T-helper 2 cell treated with Interferon-gamma antibody and Interleukin-4, amounts not matched to agents 100 ng/mL and 5 ng/mL, for 36 hours (primary cell): Measurements from ENCODE around the gene MEIS1. TPM values are rescaled to one million over a fixed set of nuclear protein-coding genes. Genes with fewer than 3 reads are reported as not detected.

ENCODE experiments used
- intact Hi-C: fragments of 100-400 bp; cut with micrococcal nuclease; formaldehyde crosslinking; loops from one replicate; pipeline ENCODE4 v1.15.1; 2023
- total RNA-seq: library from RNA; stranded (reverse); gene quantifications from 2 replicates; pipeline ENCODE4 v1.2.3, GENCODE V29; 2022

MEIS1 gene
- total RNA-seq, 1 donor from 2014 or later, result not detected

DNA sequence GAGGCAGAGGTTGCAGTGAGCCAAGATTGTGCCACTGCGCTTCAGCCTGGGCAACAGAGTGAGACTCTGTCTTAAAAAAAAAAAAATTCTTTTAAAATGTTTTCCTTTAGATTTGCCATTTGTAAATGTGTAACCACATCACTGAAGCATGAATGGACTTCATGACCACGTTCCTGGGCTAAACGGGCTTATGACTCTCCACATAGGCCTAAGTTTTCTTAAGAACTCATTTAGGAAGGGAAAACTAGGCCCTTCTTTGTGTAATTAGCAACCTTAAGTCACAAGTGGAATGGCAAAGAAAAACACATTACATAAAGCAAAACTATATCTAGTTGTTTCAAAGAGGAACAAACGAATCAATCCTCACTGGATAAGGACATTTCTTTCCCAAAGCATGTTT lies 99.5 kb downstream of the MEIS1 start:
- intact Hi-C loops, result no loop called here

DNA sequence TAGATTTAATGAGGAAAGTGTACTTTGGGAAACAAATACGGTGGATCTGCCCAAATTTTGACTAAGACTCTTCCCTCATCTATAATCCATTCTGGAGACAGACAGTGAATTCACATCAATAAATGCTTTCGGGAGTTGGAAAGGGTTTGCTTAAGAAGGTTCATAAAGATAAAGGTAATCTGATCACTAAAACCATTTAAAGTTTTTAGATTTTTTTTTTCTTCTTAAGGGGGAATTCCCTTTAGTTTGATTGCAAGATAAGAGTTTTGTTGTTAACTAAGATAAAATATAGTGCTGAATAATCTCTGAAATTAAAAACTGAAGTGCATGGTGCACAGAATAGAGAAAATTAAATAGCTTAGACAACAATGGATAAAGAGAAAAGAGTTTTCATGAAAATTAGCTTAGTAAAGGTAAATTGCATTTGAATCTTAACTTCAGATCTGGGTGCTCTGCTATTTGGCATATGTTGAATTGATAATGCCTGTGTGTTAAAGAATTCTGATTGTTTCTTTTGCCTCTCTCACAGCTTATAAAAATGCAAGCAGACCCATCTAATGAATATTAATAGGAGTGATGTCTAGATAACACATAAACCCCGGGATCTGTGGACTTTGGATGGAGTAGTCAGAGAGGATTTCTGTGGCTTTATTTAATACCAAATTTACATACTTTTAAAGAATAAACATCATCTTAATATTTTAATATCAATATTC lies 100.8 kb downstream of the MEIS1 start:
- intact Hi-C loops, result no loop called here

GRCh38 chr2:66536290-66536673 lies 101.4 kb downstream of the MEIS1 start:
- intact Hi-C loops, result no loop called here

DNA sequence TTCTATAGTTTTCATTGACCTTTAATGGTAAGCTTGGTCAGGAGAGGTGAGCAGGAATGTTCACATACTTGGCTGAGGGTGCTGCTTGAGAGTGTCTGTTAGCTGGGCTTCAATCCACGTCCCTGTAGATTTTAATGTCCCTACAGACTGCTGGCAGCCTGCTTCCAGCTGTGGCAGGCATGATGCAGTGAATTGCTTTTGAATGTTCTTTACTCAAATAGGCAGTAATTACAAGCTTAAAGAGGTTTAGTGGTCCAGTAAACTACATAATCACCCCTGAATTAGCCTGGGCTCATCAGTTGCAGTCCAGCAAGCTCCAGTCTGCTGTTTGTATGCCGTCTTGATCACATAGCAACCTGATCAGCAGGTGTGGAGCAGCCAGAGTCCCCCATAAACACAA lies 102.1 kb downstream of the MEIS1 start:
- intact Hi-C loops, result no loop called here

- intact Hi-C loops, result no loop called here
Measured at GRCh38 chr2:66538291-66538690, 103.4 kb downstream of the MEIS1 start.

- intact Hi-C loops, result no loop called here
Measured at GRCh38 chr2:66539452-66539851, 104.5 kb downstream of the MEIS1 start.

GRCh38 chr2:66541646-66542045 lies 106.7 kb downstream of the MEIS1 start:
- intact Hi-C loops, result no loop called here

DNA sequence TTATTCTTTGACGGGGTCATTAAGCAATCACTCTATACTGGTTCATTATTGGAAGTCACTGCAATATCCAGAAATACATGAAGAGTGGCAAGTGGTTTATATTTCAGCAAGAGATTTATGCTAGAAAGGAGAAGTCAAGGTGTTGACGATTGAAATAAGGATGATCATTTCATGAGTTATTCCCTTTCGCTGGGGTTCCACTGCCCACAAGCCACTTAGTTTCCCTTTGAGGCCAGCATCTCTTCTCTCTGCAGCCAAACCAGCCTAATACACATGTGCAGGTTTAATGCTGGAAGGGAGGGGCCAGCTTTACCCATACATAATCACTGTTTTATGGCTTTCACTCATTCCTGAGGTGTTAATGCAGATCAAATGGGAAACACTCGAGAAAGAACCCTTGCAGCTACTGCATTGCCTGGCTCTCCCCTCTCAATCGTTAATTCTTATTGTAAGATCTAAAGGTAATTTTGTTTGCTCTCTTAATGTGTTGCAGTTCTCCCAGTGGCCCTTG lies 108.4 kb downstream of the MEIS1 start:
- intact Hi-C loops, result no loop called here

- intact Hi-C loops, result no loop called here
Measured at GRCh38 chr2:66544258-66544657, 109.3 kb downstream of the MEIS1 start.

GRCh38 chr2:66545258-66545657 lies 110.3 kb downstream of the MEIS1 start:
- intact Hi-C loops, result no loop called here

GRCh38 chr2:66547118-66547517 lies 112.2 kb downstream of the MEIS1 start:
- intact Hi-C loops, result no loop called here

GRCh38 chr2:66547887-66548286 lies 113.0 kb downstream of the MEIS1 start:
- intact Hi-C loops, result no loop called here

DNA sequence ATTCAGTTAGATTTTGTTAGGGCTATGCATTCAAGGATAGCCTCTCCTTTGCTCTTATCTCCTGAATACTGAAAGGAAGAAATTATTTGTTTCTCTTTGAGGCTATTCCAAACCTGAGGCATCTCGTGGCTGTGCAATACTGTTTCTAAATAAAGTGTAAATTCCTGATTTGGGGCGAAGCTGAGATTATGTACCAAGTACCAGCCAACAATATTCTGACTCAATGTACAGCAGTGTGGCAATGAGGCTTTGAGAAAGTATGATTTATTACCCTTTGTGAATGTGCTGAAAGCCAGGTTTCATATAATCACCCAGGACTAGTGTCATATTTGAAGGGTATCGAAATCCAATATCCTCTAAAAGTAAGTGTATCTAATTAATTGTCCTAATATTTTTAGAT lies 113.5 kb downstream of the MEIS1 start:
- intact Hi-C loops, result no loop called here

DNA sequence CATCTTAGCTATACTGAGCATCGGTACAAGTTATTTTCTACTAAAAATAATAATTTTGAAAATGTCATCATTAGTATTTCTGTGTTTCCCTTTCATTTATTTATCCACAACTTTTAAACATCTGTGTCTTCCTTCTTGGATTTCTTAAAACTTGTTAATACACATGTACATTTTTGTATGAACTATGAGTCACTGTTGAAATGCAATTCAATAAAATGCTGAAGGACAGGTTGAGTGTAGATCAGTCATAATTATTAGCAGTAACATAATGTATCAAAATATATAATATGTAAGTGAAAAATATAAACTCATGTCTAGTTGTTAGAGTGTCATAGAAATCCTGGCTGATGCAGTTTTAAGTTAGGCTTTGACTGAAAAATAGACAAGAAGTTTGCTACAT lies 115.9 kb downstream of the MEIS1 start:
- intact Hi-C loops, result no loop called here

- intact Hi-C loops, result no loop called here
Measured at GRCh38 chr2:66553370-66553769, 118.4 kb downstream of the MEIS1 start.

GRCh38 chr2:66555091-66555490 lies 120.2 kb downstream of the MEIS1 start:
- intact Hi-C loops, result no loop called here

GRCh38 chr2:66555501-66556324 lies 120.8 kb downstream of the MEIS1 start:
- intact Hi-C loops, result no loop called here

DNA sequence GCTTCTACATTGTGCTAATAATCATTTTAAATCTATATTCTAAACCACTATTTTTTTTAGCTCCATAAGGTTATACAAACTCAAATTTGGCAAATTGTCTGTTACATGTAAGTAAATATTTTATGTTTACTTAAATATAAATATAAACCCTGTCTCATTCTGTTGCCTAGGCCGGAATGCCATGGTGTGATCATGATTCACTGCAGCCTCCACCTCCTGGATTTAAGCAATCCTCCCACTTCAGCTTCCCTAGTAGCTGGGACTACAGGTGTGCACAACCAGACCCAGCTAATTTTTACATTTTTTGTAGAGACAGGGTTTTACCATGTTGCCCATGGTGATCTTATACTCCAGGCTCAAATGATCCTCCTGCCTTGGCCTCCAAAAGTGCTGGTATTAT lies 124.7 kb downstream of the MEIS1 start:
- intact Hi-C loops, result no loop called here

GRCh38 chr2:66560683-66561082 lies 125.8 kb downstream of the MEIS1 start:
- intact Hi-C loops, result no loop called here

- intact Hi-C loops, result no loop called here
Measured at GRCh38 chr2:66561645-66562303, 126.8 kb downstream of the MEIS1 start.

GRCh38 chr2:66562304-66562685 lies 127.4 kb downstream of the MEIS1 start:
- intact Hi-C loops, result no loop called here

GRCh38 chr2:66563473-66563872 lies 128.5 kb downstream of the MEIS1 start:
- intact Hi-C loops, result no loop called here
